Measurements from ENCODE around the gene UBLCP1. TPM values are rescaled to one million over a fixed set of nuclear protein-coding genes. Genes with fewer than 3 reads are reported as not detected.

Gene UBLCP1
- total RNA-seq, 1 donor from 2014 or later, result 35.7 TPM

- Mint-ChIP-seq H3K36me3 (ENCODE audit: unreplicated experiment) (no peaks in the 10 kb centered on the region), H3K27ac (ENCODE audit: unreplicated experiment) (no peak overlapping the region), H3K4me1 (ENCODE audit: unreplicated experiment) (no peaks in the 10 kb centered on the region), H3K27me3 (ENCODE audit: unreplicated experiment) (peaks cover 34% of the 10 kb centered on the region), H3K9me3 (ENCODE audit: unreplicated experiment) (no peaks in the 10 kb centered on the region), H3K4me3 (ENCODE audit: unreplicated experiment) (no peak overlapping the region)
- no peak for TF ChIP-seq CTCF (IDR thresholded peaks at IDR 0.05)
- no peak for DNase-seq (ENCODE audit: extremely low spot score, unreplicated experiment)
Observed at GRCh38 chr5:159319832-159320231, 56.7 kb downstream of the UBLCP1 start.

GRCh38 chr5:159322180-159322579 lies 59.1 kb downstream of the UBLCP1 start:
- Mint-ChIP-seq H3K9me3 (ENCODE audit: unreplicated experiment) (no peaks in the 10 kb centered on the region), H3K27ac (ENCODE audit: unreplicated experiment) (no peak overlapping the region), H3K4me3 (ENCODE audit: unreplicated experiment) (no peak overlapping the region), H3K27me3 (ENCODE audit: unreplicated experiment) (peaks cover 45% of the 10 kb centered on the region), H3K4me1 (ENCODE audit: unreplicated experiment) (no peaks in the 10 kb centered on the region), H3K36me3 (ENCODE audit: unreplicated experiment) (no peaks in the 10 kb centered on the region)
- TF ChIP-seq CTCF (IDR thresholded peaks at IDR 0.05), result no peak
- no peak for DNase-seq (ENCODE audit: extremely low spot score, unreplicated experiment)

- Mint-ChIP-seq H3K4me3 (ENCODE audit: unreplicated experiment) (no peak overlapping the region), H3K36me3 (ENCODE audit: unreplicated experiment) (no peaks in the 10 kb centered on the region), H3K27me3 (ENCODE audit: unreplicated experiment) (peaks cover 46% of the 10 kb centered on the region), H3K27ac (ENCODE audit: unreplicated experiment) (no peak overlapping the region), H3K9me3 (ENCODE audit: unreplicated experiment) (no peaks in the 10 kb centered on the region), H3K4me1 (ENCODE audit: unreplicated experiment) (no peaks in the 10 kb centered on the region)
- no peak for DNase-seq (ENCODE audit: extremely low spot score, unreplicated experiment)
- TF ChIP-seq CTCF (IDR thresholded peaks at IDR 0.05), result no peak
Observed at GRCh38 chr5:159324102-159324755, 61.1 kb downstream of the UBLCP1 start.

GRCh38 chr5:159324986-159325385 lies 61.9 kb downstream of the UBLCP1 start:
- no peak for TF ChIP-seq CTCF (IDR thresholded peaks at IDR 0.05)
- H3K4me1 Mint-ChIP-seq (ENCODE audit: unreplicated experiment), result peaks cover 1% of the 10 kb centered on the region
- H3K36me3 Mint-ChIP-seq (ENCODE audit: unreplicated experiment), result no peaks in the 10 kb centered on the region
- DNase-seq (ENCODE audit: extremely low spot score, unreplicated experiment), result no peak
- peaks cover 45% of the 10 kb centered on the region for H3K27me3 Mint-ChIP-seq (ENCODE audit: unreplicated experiment)
- no peak overlapping the region for H3K4me3 Mint-ChIP-seq (ENCODE audit: unreplicated experiment)
- H3K27ac Mint-ChIP-seq (ENCODE audit: unreplicated experiment), result no peak overlapping the region
- H3K9me3 Mint-ChIP-seq (ENCODE audit: unreplicated experiment), result no peaks in the 10 kb centered on the region

- DNase-seq (ENCODE audit: extremely low spot score, unreplicated experiment), result no peak
- H3K4me1 Mint-ChIP-seq (ENCODE audit: unreplicated experiment), result peaks cover 18% of the 10 kb centered on the region
- no peak within 1 kb of the TSS for H3K27ac Mint-ChIP-seq (ENCODE audit: unreplicated experiment)
- no peaks in the 10 kb centered on the region for H3K9me3 Mint-ChIP-seq (ENCODE audit: unreplicated experiment)
- peak within 1 kb of the TSS; percentile 74 for H3K4me3 Mint-ChIP-seq (ENCODE audit: unreplicated experiment)
- no peak for TF ChIP-seq CTCF (IDR thresholded peaks at IDR 0.05)
- no peaks in the 10 kb centered on the region for H3K36me3 Mint-ChIP-seq (ENCODE audit: unreplicated experiment)
- peaks cover 29% of the 10 kb centered on the region for H3K27me3 Mint-ChIP-seq (ENCODE audit: unreplicated experiment)
Observed at GRCh38 chr5:159330131-159330800, 67.2 kb downstream of the UBLCP1 start, which contains the start of gene IL12B. IL12B (minus strand) TSS chr5:159330487; CDS start chr5:159326782, 3,705 bp downstream.
